SIG-M5 treated with dmso at 0.1 percent for 504 hours (cell line): ENCODE measurements around the gene MS4A7.

Source experiments
- DNase-seq: peaks from one replicate; lab custom pipeline; 2025; ENCODE audit not compliant: unreplicated experiment; lab: John Stamatoyannopoulos, UW

MS4A7 gene

DNA sequence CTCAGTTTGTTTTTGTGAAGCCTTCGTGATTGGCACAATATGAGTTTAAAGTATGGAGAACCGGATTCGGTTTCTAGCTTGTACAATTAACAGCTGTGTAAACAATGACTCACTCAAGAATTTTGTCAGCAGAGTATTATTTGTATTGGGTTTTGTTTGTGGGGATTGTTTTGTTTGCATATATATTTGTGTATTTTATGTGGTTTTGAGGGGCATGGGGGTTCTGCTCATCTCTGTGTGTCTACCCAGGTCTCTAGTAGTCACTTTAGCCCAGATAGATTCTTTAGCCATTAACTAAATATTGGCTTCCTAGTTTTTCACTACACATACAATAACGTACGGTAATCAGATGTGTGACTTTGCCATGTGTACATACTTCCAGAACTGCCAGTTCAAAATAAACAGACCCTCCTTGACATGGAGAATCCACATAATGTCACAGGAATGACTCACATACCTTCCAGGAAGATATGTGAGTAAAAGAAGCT is 7.5 kb upstream of the MS4A7 start:
- peak; percentile 47 for DNase-seq

DNA sequence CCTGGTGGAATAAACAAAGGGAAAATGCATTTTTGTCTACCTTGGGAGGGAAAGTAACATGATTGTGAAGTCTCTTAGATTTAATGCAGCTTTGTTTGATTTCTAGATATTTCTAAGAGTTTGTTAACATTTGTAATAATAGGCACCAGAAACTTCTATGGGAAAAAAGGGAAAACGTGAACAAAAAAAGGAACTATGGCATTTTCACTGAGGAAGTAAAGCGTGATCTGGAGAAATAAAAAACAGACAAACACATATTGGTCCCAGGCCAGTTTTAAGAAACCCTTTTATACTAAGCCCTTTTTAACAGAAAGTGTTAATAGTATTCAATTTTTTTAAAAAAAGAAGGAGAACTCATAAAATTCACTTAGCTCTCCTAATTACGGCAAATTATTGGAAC is 6.9 kb upstream of the MS4A7 start:
- DNase-seq, result no peak

DNA sequence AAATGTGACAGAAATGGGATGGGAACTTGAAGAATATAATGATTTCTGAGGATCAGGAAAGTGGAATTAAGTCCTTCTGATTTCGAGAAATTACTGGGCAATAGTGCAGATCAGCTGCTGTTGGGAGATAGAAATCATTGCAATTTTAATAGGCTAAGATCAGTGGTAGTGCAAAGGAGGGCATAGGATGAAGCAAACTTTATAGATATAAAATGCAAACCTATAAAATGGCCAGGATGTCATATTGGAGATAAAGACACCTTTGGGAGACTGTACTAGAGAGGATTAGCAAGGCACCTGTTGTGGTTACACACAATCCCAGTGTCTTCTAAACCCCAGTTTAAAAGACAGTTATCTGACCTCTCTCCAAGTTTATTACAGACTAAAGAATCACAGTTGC is 6.5 kb upstream of the MS4A7 start:
- DNase-seq, result no peak

DNA sequence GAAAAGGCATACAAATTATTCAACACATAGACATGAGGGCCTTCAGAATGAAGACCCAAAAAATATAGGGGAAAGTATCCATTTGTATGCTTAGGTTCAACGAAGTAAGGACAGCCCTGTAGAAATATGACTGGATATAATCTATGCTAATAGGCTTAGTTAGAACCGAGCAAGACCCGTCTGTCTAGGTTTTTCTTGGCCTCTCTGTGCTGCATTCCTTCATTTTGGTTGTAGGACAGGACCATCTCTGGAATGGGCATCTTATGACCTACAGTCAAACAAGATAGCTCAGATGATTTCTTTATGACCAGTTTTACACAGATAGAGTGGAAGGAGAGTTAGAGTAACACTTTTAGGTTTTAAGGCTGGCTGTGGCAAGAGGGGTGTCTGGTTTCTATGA is 5.6 kb upstream of the MS4A7 start:
- DNase-seq, result no peak

DNA sequence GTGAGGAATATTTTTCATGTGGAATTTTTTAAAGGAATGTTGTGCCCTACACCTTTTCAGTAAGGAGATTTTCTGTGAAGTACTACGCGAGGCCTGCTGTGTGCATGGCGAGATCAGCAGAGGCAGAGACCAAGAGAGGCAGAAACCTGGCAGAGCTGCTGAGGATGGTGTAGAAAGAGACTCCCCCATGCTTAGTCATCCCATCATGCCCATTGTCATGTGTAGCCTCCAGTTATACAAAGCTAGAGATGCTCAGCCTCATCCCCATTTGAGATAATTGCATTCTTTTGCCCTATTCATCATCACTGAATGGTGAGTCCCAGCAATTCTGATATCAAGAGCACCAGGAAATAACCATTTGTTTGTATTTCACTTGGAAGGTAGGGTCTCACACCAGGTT is 3.0 kb upstream of the MS4A7 start:
- DNase-seq, result no peak

DNA sequence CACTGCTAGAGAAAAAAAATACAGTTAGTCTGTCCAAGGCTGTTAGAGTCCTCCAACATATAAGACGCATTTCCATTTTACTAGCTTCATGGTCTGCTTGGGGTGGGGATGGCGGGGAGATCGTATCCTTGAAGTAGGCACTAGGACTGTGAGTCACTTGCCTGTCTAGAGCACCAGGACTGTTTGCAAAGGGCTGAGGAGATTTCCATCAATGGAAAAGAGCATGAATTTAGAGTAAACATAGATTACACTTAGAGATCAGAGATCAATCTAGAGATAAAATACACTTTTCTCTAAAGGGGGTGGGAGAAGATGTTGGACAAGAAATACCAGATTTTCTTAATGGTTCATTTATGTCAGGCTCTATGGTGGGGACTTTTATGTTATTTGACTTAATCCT is 1.7 kb upstream of the MS4A7 start:
- no peak for DNase-seq

DNA sequence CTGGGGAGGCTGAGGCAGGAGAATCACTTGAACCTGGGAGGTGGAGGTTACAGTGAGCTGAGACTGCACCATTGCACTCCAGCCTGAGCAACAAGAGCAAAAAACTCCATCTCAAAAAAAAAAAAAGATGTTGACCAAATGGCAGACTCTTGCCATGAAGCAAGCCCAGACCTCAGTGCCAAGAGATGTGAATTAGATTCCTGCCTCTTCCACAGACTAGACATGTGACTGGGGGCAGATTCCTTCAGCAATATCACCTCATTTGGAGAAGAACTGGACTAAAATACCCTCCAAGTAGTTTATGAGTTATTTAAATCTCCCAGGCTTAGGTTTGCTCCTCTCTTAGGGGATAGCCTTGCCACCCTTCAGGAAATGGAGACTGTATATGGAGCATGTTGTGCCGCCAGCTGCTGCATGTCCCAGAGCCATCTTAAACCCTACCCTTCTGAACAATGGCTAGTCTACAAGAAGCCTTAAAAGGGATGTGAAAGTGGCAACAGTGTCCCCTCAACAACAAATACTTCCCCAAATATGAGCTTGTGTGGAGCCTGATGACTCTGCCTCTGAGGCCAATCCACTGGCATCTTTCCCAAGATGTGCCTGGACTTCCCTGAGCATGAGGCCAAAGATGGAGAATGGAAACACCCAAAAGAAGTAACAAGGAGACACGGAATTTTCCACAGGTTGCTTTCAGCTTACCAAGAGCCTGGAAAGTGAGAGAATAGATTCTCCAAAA is 763 bp upstream of the MS4A7 start:
- peak; percentile 90 for DNase-seq

DNA sequence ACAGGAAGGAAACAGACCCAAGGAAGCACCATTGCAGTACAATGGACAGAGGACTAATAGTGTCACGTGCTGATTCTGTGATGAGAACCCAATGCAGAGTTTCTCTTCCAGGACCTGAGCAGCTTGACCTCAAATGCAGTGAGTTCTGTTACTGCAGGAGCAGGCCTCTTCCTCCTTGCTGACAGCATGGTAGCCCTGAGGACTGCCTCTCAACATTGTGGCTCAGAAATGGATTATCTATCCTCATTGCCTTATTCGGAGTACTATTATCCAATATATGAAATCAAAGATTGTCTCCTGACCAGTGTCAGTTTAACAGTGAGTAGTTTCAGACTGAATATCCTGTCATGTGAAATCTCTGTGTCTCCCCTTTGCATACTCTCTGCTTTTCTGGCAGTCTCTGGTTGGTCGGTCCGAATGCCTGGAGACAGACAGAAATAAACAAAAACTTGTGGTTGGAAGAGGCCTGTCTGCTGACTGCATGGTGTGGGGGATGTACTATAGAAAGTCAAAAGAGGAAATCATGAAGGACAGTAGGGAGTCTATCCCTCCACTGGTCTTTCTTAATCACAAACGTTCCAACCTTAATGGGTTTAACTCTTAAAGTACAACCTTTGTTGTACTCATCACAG is 11.1 kb downstream of the MS4A7 start:
- peak; percentile 96 for DNase-seq

DNA sequence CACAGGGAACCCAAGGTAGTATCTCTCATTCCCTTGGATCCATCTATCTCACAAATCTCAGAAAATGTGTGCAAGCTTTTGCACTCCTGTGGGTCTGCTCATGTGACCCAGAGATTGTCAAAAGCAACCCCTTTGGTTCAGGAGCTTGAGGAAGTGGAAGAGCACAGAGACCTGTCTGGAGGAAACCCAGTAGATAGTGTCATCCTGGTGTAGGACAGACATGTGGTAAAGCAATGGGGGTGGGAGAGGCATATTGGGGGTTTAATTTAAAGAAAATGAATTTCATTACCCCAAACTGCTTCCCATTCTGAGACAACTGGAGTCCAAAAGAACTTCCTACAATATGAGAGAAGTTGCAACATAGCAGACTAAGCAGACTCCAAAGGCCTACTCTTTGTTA is 12.1 kb downstream of the MS4A7 start:
- peak; percentile 26 for DNase-seq

DNA sequence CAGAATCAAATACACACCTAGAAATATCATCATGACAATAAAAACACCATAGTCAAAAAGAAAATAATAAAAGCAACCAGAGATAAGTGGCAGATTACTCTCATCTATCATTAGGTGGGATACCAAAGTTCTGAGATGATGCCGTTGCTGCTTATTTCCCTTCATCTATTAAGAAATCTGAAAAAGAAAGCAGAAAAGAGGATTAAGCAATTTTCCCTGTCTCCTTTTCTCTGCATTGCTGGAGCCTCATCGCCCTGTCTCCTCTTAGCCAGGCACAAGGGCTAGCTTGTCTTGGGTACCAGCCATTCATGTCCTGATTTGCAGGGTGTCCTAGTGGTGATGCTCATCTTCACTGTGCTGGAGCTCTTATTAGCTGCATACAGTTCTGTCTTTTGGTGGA is 14.0 kb downstream of the MS4A7 start:
- no peak for DNase-seq

DNA sequence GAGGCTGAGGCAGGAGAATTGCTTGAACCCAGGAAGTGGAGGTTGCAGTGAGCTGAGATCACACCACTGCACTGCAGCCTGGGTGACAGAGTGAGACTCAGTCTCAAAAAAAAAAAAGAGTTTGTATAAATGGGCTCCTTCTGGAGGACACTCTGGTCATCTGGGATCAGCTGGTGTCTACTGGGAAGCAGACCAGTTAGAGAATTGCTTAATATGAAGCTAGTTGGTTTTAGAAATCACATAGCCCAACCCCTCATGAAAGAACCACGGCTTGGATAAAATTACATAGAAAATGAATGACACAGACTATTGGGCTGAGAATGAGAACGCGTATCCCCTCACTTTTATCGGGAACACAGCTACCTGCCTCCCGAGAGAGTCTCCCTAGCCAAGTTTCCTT is 14.7 kb downstream of the MS4A7 start:
- DNase-seq, result no peak

DNA sequence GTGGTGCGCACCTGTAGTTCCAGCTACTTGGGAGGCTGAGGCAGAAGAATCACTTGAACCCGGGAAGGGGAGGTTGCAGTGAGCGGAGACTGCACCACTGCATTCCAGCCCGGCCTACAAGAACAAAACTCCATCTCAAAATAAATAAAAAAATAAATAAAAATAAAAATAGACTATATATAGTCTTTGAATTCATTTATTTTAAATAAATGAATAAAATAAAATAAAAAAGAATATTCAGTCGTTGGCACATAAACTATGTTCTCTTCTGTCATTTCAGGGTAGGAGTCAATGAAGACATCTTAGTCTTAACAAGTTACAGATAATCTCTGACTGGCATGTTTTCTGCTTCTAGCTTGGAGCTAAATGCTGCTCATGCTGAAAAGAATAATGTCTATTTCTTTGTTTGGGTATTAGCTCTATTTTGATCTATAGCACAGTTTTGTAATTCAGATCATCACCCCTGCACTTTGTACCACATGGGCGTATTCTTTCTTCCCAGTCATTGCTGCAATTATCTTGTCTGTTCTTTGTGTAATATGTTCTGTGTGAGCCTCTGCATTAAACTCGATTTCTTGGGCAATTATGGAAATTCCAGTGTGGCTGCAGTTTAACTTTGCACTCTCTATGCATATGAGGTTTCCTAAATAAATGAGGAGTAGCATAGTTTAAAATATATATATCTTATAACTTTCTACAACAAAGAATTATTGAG is 16.5 kb downstream of the MS4A7 start:
- DNase-seq, result no peak

DNA sequence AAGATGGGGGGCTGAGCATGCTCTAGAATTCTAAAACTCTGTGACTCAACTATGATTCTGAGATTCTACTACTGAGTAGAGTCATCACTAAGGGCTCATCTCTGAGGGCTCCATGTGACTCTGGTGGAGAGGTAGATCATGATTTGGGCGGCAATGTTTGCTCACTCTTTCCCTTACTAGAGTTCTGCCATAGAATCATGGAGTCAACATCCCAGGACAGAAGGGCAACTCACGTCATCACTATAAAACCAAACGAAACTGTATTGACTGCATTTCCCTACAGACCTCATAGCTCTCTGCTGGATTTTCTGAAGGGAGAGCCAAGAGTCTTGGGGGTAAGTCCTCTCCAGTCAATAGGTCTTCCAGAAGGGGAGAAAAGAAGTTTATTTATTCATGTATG is 18.1 kb downstream of the MS4A7 start, which contains the start of gene MS4A14:
Gene MS4A14, plus strand, starts transcription at position 78 of the 400 bp plus-strand sequence. Its CDS starts 120 bp downstream, at position 198.
- DNase-seq, result peak; percentile 84

DNA sequence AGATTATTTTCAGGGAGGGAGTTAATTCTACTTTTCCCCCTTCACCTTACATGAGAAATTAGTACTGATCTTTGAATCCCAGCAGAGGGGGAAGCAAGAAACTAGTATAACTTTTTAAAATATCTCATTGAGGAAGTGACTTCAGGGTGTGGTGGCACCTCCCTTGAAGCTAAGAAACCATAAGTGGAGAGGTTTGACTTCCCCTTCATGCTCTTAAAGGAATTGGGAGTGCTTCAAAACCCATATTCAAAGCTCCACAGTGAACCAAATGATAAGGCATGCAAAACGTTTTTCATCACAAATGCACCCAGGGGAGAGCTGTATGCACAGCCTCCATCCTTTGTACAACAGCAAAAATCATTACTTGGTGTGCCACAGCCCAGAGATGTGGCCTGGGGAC is 18.5 kb downstream of the MS4A7 start:
- peak; percentile 88 for DNase-seq

DNA sequence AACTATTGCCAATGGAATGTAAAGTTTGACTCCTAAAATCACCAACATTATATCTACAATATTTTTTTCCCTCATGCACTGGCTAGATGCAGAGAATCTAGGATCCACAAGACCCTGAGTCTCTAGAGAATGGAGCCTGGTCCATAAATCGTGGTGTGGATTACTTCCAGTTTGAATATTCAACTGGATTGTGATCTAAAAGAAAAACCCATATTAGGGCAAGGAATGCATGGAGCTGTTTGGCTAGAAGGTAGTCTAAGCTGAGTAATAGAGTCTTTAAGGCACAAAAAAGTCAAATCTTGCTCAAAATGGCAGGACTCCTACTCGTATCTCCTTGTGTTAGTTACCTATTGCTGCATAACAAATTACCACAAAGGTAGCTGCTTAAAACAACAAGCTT is 41.7 kb downstream of the MS4A7 start:
- no peak for DNase-seq

DNA sequence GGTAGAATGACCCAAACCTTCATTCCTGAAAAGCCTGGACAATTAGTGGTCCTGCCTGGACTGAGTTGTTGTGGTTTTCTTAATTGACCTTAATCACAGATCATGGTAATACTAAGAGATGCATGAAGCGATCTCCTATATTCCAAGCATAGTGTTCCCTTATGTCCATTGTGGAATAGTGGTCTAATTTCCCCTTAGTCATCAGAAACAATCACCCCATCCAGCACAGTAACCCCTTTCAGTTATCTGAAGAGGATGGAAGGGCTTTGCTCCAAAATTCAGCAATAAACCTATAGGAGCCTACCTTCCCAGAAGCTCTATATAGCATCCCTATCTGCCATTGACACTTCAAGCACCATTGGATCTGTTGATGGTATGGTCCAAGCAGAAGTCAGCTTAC is 44.3 kb downstream of the MS4A7 start:
- DNase-seq, result no peak

DNA sequence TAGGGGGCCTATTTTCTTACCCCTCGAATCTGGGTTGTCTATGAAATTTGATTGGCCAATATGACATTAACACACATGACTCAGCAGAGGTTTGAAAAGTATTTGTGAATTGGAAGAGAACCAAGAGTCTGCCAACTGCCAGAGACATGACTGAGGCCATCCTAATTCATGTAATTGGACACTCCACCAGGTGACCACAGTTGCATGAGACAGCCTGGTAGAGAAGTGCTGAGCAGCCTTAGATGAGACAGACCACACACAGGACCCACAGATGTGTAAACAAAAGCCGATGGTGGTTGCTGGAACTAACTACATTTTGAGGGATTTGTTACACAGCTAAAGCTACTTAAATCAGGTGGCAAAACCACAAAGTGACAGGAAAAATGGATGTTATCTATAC is 50.2 kb downstream of the MS4A7 start:
- no peak for DNase-seq

DNA sequence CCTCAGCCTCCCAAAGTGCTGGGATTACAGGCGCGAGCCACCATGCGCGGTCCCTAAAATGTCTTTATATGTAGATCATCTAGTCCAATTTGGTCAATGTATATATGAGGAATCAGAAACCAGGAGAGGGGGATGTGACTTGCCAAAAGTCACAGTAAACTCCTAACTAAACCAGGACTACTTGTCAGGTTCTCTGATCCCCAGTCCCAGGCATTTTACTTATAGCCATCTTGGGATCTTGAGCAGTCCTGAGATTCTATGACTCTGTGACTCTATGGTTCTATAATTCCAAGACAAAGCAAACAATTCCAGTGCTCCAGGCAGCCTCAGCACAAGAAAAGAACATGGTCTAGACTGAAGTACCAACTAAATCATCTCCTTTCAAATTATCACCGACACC is 50.9 kb downstream of the MS4A7 start, which contains the start of gene MS4A5:
Gene MS4A5, plus strand, starts transcription at position 301 of the 400 bp plus-strand sequence. CDS start 103 bp downstream, outside the sequence.
- no peak for DNase-seq

DNA sequence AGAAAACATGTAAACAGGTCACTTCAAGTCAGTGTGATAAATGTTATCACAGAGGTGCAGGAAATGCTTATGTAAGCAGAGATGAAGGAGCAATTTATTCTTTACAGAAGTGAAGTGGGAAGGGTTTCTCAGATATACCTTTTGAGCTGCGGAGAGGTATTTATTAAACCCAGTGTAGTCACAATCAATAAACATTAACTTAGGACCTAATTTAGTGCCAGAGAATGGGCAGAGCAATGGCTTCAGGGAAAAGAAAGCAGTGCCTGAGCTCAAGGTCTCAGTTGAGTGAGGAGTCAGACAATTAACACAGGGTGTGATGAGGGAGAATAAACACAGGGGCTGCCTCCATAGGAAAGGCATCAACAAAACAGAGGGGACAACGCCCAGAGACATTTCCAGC is 52.9 kb downstream of the MS4A7 start:
- DNase-seq, result no peak

DNA sequence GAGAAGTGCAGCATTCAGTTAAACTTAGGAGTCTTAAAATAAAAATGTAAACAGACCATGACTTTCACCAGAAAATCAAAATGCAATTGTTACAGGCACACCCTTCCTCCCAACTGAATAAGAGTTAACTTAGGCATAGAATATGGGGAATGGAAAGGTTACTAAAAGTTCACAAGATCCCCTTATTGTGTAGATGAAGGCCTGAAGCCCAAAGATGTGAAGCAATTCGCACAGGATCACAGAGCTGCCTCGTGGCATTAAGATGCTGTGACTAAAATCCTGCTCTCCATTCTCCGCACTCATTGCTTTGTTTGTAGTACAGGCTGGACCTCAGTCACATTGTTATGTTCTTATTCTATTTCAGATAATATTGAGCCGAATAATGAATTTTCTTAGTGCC is 55.1 kb downstream of the MS4A7 start:
- DNase-seq, result no peak
